GM21528 (cell line): ENCODE measurements around the gene SAMD7.

Experiments
- ATAC-seq: cut with Tn5 transposase; IDR thresholded peaks from one replicate; pipeline ENCODE4 v1.9.1; 2021; ENCODE audit warnings: mild to moderate bottlenecking, moderate library complexity; ENCODE audit not compliant: unreplicated experiment, low FRiP score

The SAMD7 gene

DNA sequence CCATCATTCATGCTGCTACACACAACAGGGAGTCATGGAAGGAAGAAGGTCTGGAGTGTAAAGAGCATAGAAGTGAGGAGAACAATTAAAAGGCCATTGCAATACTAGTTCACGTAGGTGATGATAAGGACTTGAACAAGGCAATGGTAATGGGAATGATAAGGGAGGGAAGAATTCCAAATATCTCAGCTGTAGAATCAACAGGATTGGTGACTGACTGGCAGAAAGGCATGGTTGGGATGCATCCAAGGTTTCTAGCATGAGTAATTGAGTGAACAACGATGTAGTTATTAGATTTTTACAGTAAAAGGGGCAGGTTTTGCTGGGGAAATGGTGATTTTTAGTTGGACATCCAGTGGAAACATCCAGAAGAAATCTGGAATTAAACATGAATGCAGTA lies 52.8 kb downstream of the SAMD7 start:
- ATAC-seq, result no peak

DNA sequence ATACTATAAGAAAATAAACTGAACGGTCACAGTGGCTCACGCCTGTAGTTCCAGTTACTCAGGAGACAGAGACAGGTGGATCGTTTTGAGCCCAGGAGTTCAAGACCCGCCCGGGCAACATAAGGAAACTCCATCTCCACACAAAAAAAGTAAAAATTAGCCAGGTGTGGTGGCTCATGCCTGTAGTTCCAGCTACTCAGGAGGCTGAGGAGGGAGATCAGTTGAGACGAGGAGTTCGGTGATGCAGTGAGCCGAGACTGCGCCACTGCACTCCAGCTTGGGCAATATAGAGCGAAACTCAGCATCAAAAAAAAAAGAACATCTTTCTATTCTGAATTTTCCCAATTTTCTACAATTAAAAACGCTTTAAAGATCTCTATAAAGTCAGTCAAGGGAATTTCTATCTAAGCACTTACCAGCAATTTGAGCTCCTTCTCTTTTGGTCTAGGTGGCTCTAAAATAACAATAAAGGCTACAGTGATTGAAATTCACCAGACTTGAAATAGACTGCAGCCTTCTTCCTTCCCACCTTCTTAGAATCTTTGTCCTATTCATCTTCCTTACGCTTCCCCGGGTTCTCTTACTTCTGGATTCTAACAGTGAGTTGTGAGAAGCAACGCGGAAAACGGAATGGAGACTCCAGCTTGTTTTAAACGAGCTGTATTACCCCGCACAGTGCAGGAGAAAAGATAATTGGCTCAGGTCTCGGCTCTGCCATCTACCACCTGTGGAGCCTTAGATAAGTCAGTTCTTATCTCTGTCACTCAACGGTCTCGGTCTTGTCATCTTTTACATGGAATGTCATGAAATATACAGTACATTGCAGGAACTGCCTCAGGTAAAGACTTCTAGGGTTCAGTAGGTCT lies 54.4 kb downstream of the SAMD7 start:
- peak; percentile 34 for ATAC-seq

DNA sequence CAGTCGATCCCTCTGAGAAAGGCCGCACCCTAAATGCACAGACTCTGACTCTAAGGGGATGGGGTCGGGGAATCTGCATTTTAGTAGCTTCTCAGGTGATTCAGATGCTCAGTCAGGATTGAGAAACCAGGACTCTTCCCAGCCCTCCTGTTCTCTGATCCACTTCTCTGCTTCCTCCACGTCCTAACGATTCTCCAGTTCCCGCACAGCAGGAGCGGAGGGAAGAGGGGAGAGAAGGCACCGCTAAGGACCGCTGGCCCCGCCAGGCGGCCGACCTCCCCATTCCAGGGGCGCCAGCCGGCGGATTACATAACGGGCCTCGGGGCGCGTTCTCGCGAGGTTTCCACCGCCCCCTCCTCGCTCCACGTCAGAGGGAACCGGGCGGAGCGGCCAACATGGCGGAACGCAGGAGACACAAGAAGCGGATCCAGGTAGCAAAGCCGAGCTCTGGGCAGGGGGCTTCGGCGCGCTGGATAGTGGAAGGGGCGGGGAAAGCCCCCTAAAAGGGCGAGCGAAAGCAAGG lies 55.1 kb downstream of the SAMD7 start, which contains the start of gene SEC62:
Gene SEC62, plus strand, starts transcription at position 380 of the 523 bp plus-strand sequence. Its CDS starts 16 bp downstream, at position 396.
- ATAC-seq, result peak; percentile 88

DNA sequence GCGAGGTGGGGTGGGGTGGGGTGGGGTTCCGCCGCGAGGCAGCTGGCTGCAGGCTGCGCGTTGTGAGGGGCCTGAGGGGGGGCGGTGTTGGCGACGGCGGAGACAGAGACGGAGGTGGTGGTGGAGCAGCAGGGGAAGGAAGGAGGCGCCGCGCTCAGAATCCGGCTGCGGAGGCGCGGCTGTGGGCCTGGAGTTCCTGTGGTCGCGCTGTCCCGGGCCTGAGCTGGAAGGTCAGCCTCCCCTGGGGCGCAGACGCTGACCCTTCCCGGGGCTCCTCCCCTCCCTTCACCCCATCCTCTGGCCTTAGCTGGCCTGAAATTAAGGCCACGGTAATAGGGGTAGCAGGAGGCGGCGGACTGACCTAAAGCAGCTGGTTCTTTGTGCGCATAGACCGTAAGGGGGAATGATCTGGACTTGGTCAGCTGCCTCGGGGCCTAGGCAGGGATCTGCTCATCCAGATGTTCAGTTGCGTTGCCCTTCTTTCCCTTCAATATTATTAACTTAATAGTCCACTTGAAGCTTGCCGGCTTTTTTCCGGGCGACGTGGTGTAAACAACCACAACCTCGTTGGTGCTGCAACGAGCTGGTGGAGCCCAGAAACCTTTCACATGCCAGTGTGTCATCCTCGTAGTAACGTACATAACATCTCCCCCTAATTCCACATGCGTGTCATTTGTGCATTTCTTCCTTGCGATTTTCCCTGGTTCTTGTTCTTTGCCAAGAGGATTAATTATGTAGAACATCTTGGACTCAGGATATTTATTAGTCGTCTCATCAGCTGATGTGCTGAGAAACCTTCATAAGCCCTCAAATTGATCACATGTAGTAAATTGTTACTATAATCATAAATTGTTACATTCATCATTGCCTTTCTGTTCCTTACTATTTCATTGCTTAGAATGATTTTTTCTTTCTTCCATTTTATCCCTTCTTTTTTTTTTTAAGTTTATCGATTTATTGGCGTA lies 55.9 kb downstream of the SAMD7 start:
- peak; percentile 33 for ATAC-seq

DNA sequence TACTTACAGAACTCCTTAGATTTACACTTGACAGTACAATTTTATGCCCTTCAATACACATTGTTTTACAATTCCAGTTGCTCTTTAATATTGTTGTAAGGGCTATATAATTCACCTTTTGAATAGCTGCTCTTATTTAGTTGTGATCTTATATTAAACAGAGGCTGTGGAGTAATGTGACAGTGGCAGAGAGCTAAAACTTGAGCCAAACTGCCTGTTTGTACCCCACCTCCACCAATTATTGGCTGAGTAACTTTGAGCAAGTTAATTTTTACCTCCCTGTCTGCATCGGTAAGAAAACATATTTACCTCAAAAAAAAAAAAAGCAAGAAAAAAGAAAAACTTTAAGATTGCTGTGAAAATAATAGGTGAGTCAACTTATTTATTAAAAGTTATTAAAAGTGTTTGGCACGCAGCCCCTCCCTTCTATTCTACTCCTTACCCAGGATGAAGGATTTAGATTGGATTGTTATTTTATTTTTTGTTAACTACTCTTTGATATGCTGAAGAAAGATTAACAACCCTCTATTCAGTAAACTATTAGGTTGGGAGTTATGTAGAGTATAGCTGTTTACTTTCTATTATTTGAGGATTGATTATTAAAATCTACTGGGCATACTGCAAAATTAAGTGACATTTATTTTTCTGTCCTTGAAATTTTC lies 57.0 kb downstream of the SAMD7 start:
- ATAC-seq, result no peak

DNA sequence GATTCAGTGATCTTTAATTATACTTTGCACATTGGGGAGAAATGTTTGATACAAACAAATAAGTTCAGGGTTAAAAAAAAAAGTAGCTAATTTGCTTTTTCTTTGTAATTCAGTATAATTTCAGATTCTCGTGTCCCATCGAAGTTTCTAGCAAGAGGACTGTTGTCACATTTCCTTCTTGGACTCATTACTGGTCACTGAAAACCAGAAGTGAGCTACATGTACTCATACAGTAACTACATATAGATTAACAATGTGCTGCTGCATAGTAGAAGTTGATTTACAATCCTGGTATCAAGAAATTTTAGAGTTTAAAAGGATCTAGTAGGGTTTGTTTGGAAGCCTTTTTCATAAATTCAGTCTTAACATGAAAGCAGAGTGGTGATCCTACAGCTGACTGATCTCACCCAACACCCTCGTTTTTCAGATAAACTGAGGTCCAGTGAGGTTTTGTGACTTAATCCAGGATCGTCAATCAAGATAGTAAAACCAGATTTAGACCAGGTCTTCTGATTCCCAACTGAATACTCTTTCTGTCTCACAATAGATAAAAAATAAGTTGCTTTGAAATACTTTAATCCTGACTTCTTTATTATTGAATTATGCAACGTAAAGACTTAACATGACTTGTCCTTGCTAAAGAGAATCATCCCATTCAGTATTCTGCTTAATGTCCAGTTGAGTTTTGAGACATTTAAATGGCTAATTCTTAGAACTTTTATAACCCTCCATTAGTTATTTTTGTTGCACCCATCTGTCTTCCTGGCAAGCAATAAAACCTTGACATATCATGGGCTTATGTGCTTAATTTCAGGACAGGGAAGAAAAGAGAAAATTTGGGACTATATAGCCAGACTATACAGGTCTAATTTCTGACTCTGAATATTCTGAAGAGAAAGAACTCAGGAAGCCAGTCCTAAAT lies 58.1 kb downstream of the SAMD7 start:
- no peak for ATAC-seq

DNA sequence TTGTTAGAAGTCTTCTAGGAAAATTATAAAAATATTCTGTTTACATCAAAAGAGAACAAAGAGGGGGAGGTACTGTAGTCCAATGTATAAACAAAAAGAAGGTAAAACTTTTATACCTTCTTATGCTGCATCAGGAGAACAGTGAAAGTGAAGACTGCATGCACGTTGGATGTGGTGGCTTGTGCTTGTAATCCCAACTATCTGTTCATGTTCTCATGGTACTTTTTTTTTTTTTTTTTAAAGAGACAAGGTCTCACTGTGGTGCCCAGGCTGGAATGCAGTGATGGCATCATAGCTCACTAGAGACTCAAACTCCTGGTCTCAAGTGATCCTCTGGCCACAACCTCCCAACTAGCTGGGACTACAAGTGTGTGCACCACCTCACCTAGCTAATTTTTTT lies 59.5 kb downstream of the SAMD7 start:
- ATAC-seq, result no peak

DNA sequence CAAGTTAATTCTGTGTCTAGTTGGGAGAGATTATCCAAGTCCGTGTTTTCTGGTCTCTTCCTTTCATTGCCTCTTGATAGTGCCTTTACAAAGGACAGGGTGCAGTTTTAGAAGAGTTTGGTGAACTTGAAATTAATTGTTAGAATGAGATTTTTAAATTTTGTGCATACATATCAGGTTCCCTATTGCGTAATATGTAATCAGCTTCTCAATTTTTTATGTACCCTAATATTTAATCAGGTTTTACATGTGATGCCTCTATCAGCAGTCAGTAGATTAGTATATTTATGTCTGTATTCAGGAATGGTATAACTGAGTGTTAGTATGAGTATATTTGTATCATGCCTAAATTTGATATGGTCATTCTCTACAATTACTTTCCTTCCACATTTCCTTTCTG lies 60.1 kb downstream of the SAMD7 start:
- ATAC-seq, result no peak

DNA sequence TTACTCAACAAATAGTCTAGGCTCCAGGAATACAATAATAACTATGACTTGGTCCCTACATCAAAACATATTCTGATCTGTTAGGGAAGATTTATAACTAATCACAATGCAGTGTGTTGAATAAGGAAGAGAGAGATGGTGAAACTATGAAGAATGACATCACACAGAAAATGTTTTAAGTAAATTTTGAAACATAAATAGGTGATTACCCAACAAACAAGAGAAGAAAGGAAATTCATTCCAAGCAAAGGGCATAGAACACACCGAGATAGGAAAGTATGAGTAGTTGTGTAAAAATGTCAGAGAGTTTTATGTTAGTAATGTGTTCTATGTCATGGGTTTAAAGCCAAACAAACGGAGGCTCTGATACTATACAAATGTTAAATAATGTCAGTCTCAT lies 68.7 kb downstream of the SAMD7 start:
- ATAC-seq, result no peak

DNA sequence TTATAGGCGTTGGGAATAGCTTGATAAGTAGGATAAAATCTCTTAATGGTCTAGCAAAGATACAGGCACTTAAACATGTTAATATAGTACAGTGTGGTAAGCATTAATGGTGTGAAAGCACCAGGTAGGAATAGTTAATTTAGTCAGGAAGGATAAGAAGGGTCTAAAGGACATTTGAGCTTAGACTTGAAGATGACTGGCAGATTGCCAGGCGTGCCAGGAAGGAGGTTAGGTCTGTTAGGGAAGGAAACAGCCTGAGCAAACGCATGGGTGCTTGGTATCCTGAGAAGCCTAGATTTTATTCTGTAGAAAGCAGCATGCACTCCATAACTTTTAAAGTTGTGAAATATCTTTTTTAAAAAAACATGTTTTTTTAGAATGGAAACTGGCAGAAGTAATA lies 72.9 kb downstream of the SAMD7 start:
- ATAC-seq, result no peak
